Upper lobe of left lung (tissue), 4 donors: ENCODE results near the gene RUFY3.

Experiments
- POLR2AphosphoS5 ChIP-seq, 2 donors: sonication (generic); formaldehyde crosslinking; IDR thresholded peaks; one replicate each; pipeline ENCODE4 v1.5.1; 2017; ENCODE audit warnings: antibody characterized with exemption in 2 of 2
- TF ChIP-seq, protein P1 (sequence below), 6 experiments: fragments of 450-650 bp in 4 of 6; fragments of 200-600 bp in 2 of 6; sonication (generic) in 2 of 6; IDR thresholded peaks; one replicate each; pipeline ENCODE4 v1.5.1; 2016 to 2019; ENCODE audit warnings: antibody characterized with exemption in 6 of 6

DNA sequence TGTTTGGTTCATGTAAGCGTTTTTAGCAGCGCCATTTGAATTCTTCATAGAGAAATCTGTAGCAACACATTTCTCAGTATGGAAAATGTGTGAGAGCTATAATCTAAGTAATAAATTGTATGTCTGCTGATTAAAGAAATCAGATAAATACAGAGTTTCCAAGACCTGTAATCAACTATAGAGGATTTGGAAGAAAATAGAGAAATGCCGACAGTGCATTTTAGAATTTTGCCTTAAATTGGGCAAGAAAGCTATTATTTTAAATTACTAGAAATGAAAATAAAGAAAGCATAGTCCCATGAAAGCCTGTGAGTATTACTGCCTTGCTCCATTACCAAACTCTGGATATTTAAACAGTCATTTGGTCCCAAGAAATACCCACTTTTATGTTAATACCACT is 2.7 kb downstream of the RUFY3 start:
- TF ChIP-seq, protein P1, sequence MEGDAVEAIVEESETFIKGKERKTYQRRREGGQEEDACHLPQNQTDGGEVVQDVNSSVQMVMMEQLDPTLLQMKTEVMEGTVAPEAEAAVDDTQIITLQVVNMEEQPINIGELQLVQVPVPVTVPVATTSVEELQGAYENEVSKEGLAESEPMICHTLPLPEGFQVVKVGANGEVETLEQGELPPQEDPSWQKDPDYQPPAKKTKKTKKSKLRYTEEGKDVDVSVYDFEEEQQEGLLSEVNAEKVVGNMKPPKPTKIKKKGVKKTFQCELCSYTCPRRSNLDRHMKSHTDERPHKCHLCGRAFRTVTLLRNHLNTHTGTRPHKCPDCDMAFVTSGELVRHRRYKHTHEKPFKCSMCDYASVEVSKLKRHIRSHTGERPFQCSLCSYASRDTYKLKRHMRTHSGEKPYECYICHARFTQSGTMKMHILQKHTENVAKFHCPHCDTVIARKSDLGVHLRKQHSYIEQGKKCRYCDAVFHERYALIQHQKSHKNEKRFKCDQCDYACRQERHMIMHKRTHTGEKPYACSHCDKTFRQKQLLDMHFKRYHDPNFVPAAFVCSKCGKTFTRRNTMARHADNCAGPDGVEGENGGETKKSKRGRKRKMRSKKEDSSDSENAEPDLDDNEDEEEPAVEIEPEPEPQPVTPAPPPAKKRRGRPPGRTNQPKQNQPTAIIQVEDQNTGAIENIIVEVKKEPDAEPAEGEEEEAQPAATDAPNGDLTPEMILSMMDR (IDR thresholded peaks at IDR 0.05) = no peak
- TF ChIP-seq POLR2AphosphoS5 (IDR thresholded peaks at IDR 0.05) = no peak
